Adrenal gland (tissue), 5 donors: Measurements from ENCODE around the gene CECR2.

Experiments
- CTCF ChIP-seq, 6 experiments: fragments of 450-650 bp in 4 of 6; fragments of 200-600 bp in 2 of 6; sonication (generic) in 1 of 6; IDR thresholded peaks; 1 replicate in 5 of 6; 2 replicates in 1 of 6; pipeline versions ENCODE4 v1.5.1 to v1.8.0; 2016 to 2021; ENCODE audit warnings: antibody characterized with exemption in 6 of 6, mild to moderate bottlenecking in 2 of 6, moderate library complexity in 1 of 6
- POLR2A ChIP-seq, 2 donors: fragments of 450-650 bp; IDR thresholded peaks; one replicate each; pipeline ENCODE4 v1.6.1; 2017; ENCODE audit warnings: antibody characterized with exemption in 2 of 2, mild to moderate bottlenecking in 2 of 2, moderate library complexity in 1 of 2
- donor health status: DM: no; HTN: no; CAD: no.

GRCh38 chr22:17436382-17436980 lies 67.2 kb downstream of the CECR2 start:
- TF ChIP-seq CTCF (IDR thresholded peaks at IDR 0.05) (no peak), POLR2A (IDR thresholded peaks at IDR 0.05) (no peak)
